ENCODE results near the gene CXCL17.
"Not testable (repeated sequence)": the region's sequence is repeated elsewhere in the genome, so short reads cannot be mapped to it uniquely, and the experiment has no call there.

The CXCL17 gene

GRCh38 chr19:42465827-42466280, 23.1 kb upstream of the CXCL17 start:
- DNase-seq (ENCODE audit: low spot score), result peak; percentile 86

GRCh38 chr19:42461700-42462324, 19.1 kb upstream of the CXCL17 start:
- no peak for DNase-seq (ENCODE audit: low spot score)

GRCh38 chr19:42461231-42461630, 18.5 kb upstream of the CXCL17 start:
- DNase-seq (ENCODE audit: low spot score), result not testable (repeated sequence)

- no peak for DNase-seq (ENCODE audit: low spot score)
These were observed 17.2 kb upstream of the CXCL17 start for GRCh38 chr19:42459926-42460325.

GRCh38 chr19:42455621-42456081, 12.9 kb upstream of the CXCL17 start:
- no peak for DNase-seq (ENCODE audit: low spot score)

- no peak for DNase-seq (ENCODE audit: low spot score)
These were observed 12.3 kb upstream of the CXCL17 start for GRCh38 chr19:42455086-42455485.

- no peak for DNase-seq (ENCODE audit: low spot score)
These were observed 9.8 kb upstream of the CXCL17 start for GRCh38 chr19:42452590-42452989.

GRCh38 chr19:42450314-42450934, 7.7 kb upstream of the CXCL17 start:
- DNase-seq (ENCODE audit: low spot score), result peak; percentile 89

- not testable (repeated sequence) for DNase-seq (ENCODE audit: low spot score)
These were observed 5.6 kb upstream of the CXCL17 start for GRCh38 chr19:42448306-42448705.

GRCh38 chr19:42445948-42446347, 3.2 kb upstream of the CXCL17 start:
- no peak for DNase-seq (ENCODE audit: low spot score)

GRCh38 chr19:42443944-42444398, 1.2 kb upstream of the CXCL17 start:
- no peak for DNase-seq (ENCODE audit: low spot score)

- no peak for DNase-seq (ENCODE audit: low spot score)
These were observed 1.7 kb downstream of the CXCL17 start for GRCh38 chr19:42441049-42441445.

GRCh38 chr19:42440357-42441048, 2.2 kb downstream of the CXCL17 start:
- DNase-seq (ENCODE audit: low spot score), result peak; percentile 88

- DNase-seq (ENCODE audit: low spot score), result no peak
These were observed 6.7 kb downstream of the CXCL17 start for GRCh38 chr19:42436006-42436405.

GRCh38 chr19:42435316-42435715, 7.4 kb downstream of the CXCL17 start:
- DNase-seq (ENCODE audit: low spot score), result no peak

- peak; percentile 72 for DNase-seq (ENCODE audit: low spot score)
These were observed 9.1 kb downstream of the CXCL17 start for GRCh38 chr19:42433503-42434260.

GRCh38 chr19:42431486-42431885, 11.3 kb downstream of the CXCL17 start:
- no peak for DNase-seq (ENCODE audit: low spot score)

GRCh38 chr19:42428676-42429075, 14.1 kb downstream of the CXCL17 start:
- no peak for DNase-seq (ENCODE audit: low spot score)

- DNase-seq (ENCODE audit: low spot score), result no peak
These were observed 15.4 kb downstream of the CXCL17 start, which contains the start of gene LIPE for GRCh38 chr19:42427313-42427712. LIPE (minus strand) TSS chr19:42427388; CDS start chr19:42427149, 239 bp downstream.

- DNase-seq (ENCODE audit: low spot score), result no peak
These were observed 16.1 kb downstream of the CXCL17 start for GRCh38 chr19:42426643-42427042.

GRCh38 chr19:42424712-42425131, 18.0 kb downstream of the CXCL17 start:
- no peak for DNase-seq (ENCODE audit: low spot score)

GRCh38 chr19:42424345-42424707, 18.4 kb downstream of the CXCL17 start:
- DNase-seq (ENCODE audit: low spot score), result no peak

Data from NAMALWA (cell line).